ENCODE results near the gene MEMO1.

- TF ChIP-seq, protein P1, sequence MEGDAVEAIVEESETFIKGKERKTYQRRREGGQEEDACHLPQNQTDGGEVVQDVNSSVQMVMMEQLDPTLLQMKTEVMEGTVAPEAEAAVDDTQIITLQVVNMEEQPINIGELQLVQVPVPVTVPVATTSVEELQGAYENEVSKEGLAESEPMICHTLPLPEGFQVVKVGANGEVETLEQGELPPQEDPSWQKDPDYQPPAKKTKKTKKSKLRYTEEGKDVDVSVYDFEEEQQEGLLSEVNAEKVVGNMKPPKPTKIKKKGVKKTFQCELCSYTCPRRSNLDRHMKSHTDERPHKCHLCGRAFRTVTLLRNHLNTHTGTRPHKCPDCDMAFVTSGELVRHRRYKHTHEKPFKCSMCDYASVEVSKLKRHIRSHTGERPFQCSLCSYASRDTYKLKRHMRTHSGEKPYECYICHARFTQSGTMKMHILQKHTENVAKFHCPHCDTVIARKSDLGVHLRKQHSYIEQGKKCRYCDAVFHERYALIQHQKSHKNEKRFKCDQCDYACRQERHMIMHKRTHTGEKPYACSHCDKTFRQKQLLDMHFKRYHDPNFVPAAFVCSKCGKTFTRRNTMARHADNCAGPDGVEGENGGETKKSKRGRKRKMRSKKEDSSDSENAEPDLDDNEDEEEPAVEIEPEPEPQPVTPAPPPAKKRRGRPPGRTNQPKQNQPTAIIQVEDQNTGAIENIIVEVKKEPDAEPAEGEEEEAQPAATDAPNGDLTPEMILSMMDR (IDR thresholded peaks at IDR 0.05 in 2 of 3, conservative IDR thresholded peaks at IDR 0.05 in 1 of 3; ENCODE audit: borderline replicate concordance in 1 of 3, insufficient read depth in 1 of 3, low read depth in 2 of 3, low read length in 2 of 3) = no peak
- no peak for TF ChIP-seq ZNF274 (IDR thresholded peaks at IDR 0.05; ENCODE audit: low read depth, low read length)
- no peak for TF ChIP-seq POLR2A (IDR thresholded peaks at IDR 0.05; ENCODE audit: borderline replicate concordance, extremely low read depth, insufficient read depth, insufficient read length)
- TF ChIP-seq MAX (IDR thresholded peaks at IDR 0.05) = no peak
- TF ChIP-seq EZH2 (IDR thresholded peaks at IDR 0.05) = no peak
- TF ChIP-seq POLR2AphosphoS5 (IDR thresholded peaks at IDR 0.05; ENCODE audit: low read depth, low read length) = no peak
- no peak for TF ChIP-seq CEBPB (IDR thresholded peaks at IDR 0.05; ENCODE audit: low read depth)
- TF ChIP-seq RAD21 (IDR thresholded peaks at IDR 0.05; ENCODE audit: low read depth) = no peak
Measured at GRCh38 chr2:31932589-31932988, 78.2 kb downstream of the MEMO1 start.

Data from HCT116 (cell line).